ENCODE data around the gene CDH20. TPM values are rescaled to one million over a fixed set of nuclear protein-coding genes. Genes with fewer than 3 reads are reported as not detected.

CDH20 gene
- total RNA-seq, 2 experiments from 2014 or later, result not detected

- ChIA-PET POLR2A (no interaction called here), CTCF (interaction anchor here (1.5 kb wide), 1 partner anchor 12 kb away, joined by 3 read pairs; no protein-coding TSS in a partner anchor)
- no peak overlapping the region for H3K4me3 Mint-ChIP-seq
- H3K27ac Mint-ChIP-seq, result no peak overlapping the region
- intact Hi-C loops (cut with micrococcal nuclease), result no loop called here
- H3K9me3 Mint-ChIP-seq, result no peaks in the 10 kb centered on the region
- no peak for DNase-seq
- H3K27me3 Mint-ChIP-seq, result no peaks in the 10 kb centered on the region
- no peaks in the 10 kb centered on the region for H3K4me1 Mint-ChIP-seq (ENCODE audit: low read depth)
- ATAC-seq, result no peak
- TF ChIP-seq CTCF (IDR thresholded peaks at IDR 0.05), result no peak
- no peaks in the 10 kb centered on the region for H3K36me3 Mint-ChIP-seq (ENCODE audit: low read depth)
Observed at GRCh38 chr18:61432590-61432989, 99.4 kb downstream of the CDH20 start.

- TF ChIP-seq CTCF (IDR thresholded peaks at IDR 0.05), result peak; percentile 54
Observed at GRCh38 chr18:61435064-61435652, 101.9 kb downstream of the CDH20 start.

GRCh38 chr18:61443081-61443725, 110.0 kb downstream of the CDH20 start:
- intact Hi-C loops (cut with micrococcal nuclease), result no loop called here
- no peak overlapping the region for H3K27ac Mint-ChIP-seq
- no peaks in the 10 kb centered on the region for H3K4me1 Mint-ChIP-seq (ENCODE audit: low read depth)
- no peak overlapping the region for H3K4me3 Mint-ChIP-seq
- no peak for TF ChIP-seq CTCF (IDR thresholded peaks at IDR 0.05)
- H3K27me3 Mint-ChIP-seq, result no peaks in the 10 kb centered on the region
- no peaks in the 10 kb centered on the region for H3K9me3 Mint-ChIP-seq
- ChIA-PET CTCF (no interaction called here), POLR2A (no interaction called here)
- DNase-seq (no peak), ATAC-seq (no peak)
- H3K36me3 Mint-ChIP-seq (ENCODE audit: low read depth), result no peaks in the 10 kb centered on the region

More at GRCh38 chr18:61435064-61435652, 101.9 kb downstream of the CDH20 start:
- Mint-ChIP-seq H3K9me3 (no peaks in the 10 kb centered on the region), H3K27ac (no peak overlapping the region), H3K4me3 (no peak overlapping the region), H3K36me3 (ENCODE audit: low read depth) (no peaks in the 10 kb centered on the region), H3K27me3 (no peaks in the 10 kb centered on the region), H3K4me1 (ENCODE audit: low read depth) (no peaks in the 10 kb centered on the region)
- DNase-seq (peak; percentile 2), ATAC-seq (peak; percentile 47)
- CTCF ChIA-PET, result no interaction called here
- intact Hi-C loops (cut with micrococcal nuclease), result no loop called here
- POLR2A ChIA-PET, result no interaction called here

- intact Hi-C loops (cut with micrococcal nuclease), result no loop called here
Observed at GRCh38 chr18:61448316-61448715, 115.1 kb downstream of the CDH20 start.

More at GRCh38 chr18:61448316-61448715, 115.1 kb downstream of the CDH20 start:
- H3K9me3 Mint-ChIP-seq, result no peaks in the 10 kb centered on the region
- no peak overlapping the region for H3K27ac Mint-ChIP-seq
- no peak for TF ChIP-seq CTCF (IDR thresholded peaks at IDR 0.05)
- no peaks in the 10 kb centered on the region for H3K27me3 Mint-ChIP-seq
- ChIA-PET CTCF (interaction anchor here (0.8 to 1.1 kb wide), 2 partner anchors 18 to 102 kb away, joined by 3 to 4 read pairs; no protein-coding TSS in a partner anchor), POLR2A (no interaction called here)
- ATAC-seq (no peak), DNase-seq (no peak)
- no peaks in the 10 kb centered on the region for H3K36me3 Mint-ChIP-seq (ENCODE audit: low read depth)
- H3K4me3 Mint-ChIP-seq, result no peak overlapping the region
- H3K4me1 Mint-ChIP-seq (ENCODE audit: low read depth), result no peaks in the 10 kb centered on the region

All from activated CD8-positive, alpha-beta T cell treated with anti-CD3 and anti-CD28 coated beads for 36 hours (primary cell).